HUES64 (cell line): ENCODE measurements around the gene CD244.
"Not testable (repeated sequence)": the region's sequence is repeated elsewhere in the genome, so short reads cannot be mapped to it uniquely, and the experiment has no call there.

Experiments
- H3K27ac ChIP-seq: 2 replicates; pipeline ENCODE4 v1.7.0; 2013; ENCODE audit warnings: low read depth, low read length, inconsistent platforms
- H3K27me3 ChIP-seq: 2 replicates; pipeline ENCODE4 v1.6.1; 2013; ENCODE audit warnings: mild to moderate bottlenecking, low read length; ENCODE audit not compliant: insufficient read depth
- H3K36me3 ChIP-seq: 2 replicates; pipeline ENCODE4 v1.6.1; 2013; ENCODE audit warnings: mild to moderate bottlenecking, low read length; ENCODE audit not compliant: insufficient read depth
- H3K4me1 ChIP-seq: 2 replicates; pipeline ENCODE4 v1.6.1; 2013; ENCODE audit warnings: mild to moderate bottlenecking, low read length, moderate library complexity; ENCODE audit not compliant: insufficient read depth
- H3K4me3 ChIP-seq: 2 replicates; pipeline ENCODE4 v1.5.1; 2013; ENCODE audit warnings: mild to moderate bottlenecking, low read length, moderate library complexity
- H3K9ac ChIP-seq: 2 replicates; pipeline ENCODE4 v1.6.1; 2013; ENCODE audit warnings: mild to moderate bottlenecking, low read depth, low read length
- H3K9me3 ChIP-seq: 2 replicates; pipeline ENCODE4 v1.6.1; 2013; ENCODE audit warnings: low read depth, low read length; ENCODE audit not compliant: insufficient read depth
- WGBS: fragments of 150-250, 120-280 bp; methylation state at CpG from one replicate; pipeline ENCODE4 v1.1.7; 2013; ENCODE audit warnings: missing lambda C conversion rate; 5-methylcytosine and 5-hydroxymethylcytosine counted together

The CD244 gene

DNA sequence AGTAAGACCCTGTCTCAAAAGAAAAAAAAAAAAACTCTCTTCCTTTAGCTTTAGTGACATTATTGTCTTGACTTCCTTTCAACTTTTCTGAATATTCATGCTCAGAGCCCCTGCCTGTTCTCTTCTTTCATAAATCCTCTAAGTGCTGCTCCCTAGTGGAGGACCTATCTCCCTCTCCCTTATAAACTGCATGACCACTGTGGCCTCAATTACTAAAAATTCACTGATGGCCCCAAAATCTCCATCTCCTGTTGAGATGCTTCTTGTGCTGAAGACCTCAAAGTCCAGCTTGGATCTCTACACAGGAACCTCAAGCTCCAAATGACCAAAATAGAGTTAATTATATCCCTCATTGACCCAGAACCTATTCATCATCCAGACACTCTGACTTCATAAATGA is 14.5 kb upstream of the CD244 start:
- Histone ChIP-seq H3K9ac (no peak overlapping the region), H3K4me3 (no peak overlapping the region), H3K27ac (no peak overlapping the region), H3K9me3 (no peaks in the 10 kb centered on the region), H3K27me3 (no peaks in the 10 kb centered on the region), H3K4me1 (no peaks in the 10 kb centered on the region), H3K36me3 (no peaks in the 10 kb centered on the region)

DNA sequence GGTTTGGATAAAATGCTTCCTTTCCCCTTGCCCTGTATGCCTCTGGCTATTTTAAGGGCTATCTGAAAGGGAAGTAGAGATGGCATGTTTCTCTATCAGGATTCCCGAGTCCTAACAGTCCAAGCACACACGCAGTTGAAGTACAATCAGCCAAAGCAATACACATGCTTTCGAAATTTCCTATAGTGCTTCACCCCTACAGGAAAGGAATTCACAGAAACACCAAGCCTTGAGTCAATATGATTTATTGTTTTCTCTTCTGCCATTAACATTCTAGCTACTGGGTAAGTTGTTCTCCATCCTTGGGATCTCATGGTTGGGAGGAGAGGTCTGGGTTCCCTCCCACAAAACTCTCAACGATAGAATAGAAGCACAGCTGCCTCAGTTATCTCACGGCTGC is 13.6 kb upstream of the CD244 start:
- H3K27ac ChIP-seq, result no peak overlapping the region
- no peaks in the 10 kb centered on the region for H3K9me3 ChIP-seq
- 95% methylated on average over 5 of the region's 5 CpGs for WGBS
- no peaks in the 10 kb centered on the region for H3K4me1 ChIP-seq
- no peak overlapping the region for H3K9ac ChIP-seq
- no peak overlapping the region for H3K4me3 ChIP-seq
- no peaks in the 10 kb centered on the region for H3K36me3 ChIP-seq
- no peaks in the 10 kb centered on the region for H3K27me3 ChIP-seq

DNA sequence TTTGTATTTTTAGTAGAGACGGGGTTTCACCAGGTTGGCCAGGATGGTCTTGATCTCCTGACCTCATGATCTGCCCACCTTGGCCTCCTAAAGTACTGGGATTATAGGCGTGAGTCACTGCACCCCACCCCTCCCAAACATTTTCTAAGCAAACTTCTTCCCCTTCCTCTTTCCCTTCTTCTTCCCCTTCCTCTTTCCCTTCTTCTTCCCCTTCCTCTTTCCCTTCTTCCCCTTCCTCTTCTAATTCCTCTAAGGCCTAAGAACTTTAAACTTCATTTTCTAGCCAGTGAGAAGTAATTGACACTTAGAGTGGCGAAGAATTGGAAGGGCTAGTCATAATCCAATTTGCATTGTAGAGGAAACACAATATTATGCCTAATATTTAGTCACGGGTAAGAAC is 12.9 kb upstream of the CD244 start:
- 94% methylated on average over 4 of the region's 4 CpGs for WGBS
- H3K4me3 ChIP-seq, H3K9ac ChIP-seq, H3K36me3 ChIP-seq, H3K27ac ChIP-seq, H3K9me3 ChIP-seq, H3K27me3 ChIP-seq, H3K4me1 ChIP-seq: not testable (repeated sequence)

- no peaks in the 10 kb centered on the region for H3K36me3 ChIP-seq
- H3K9ac ChIP-seq, result no peak overlapping the region
Measured at GRCh38 chr1:160874935-160875334, 12.2 kb upstream of the CD244 start.

DNA sequence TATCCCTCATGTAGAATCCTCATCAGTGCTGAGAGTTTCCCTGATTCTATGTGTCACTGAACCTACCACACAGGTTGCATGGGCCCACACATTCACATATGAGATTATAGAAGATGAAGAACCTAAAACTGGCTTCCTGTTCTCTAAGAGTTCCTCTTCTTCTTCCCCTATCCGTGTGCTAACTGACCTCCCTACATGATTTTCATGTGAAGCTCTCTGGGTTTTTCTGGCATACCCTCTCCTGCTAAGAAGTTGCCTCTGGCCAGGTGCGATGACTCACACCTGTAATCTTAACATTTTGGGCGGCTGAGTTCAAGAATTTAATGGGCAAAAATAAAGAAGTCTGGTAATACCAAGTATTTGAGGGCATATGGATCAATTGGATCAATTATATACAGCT is 5.5 kb upstream of the CD244 start:
- H3K36me3 ChIP-seq, result no peaks in the 10 kb centered on the region
- no peak overlapping the region for H3K9ac ChIP-seq
- no peaks in the 10 kb centered on the region for H3K27me3 ChIP-seq
- H3K4me1 ChIP-seq, result no peaks in the 10 kb centered on the region
- H3K9me3 ChIP-seq, result no peaks in the 10 kb centered on the region
- no peak overlapping the region for H3K27ac ChIP-seq
- H3K4me3 ChIP-seq, result no peak overlapping the region
- WGBS, result 81% methylated on average over 3 of the region's 3 CpGs

More at GRCh38 chr1:160874935-160875334, 12.2 kb upstream of the CD244 start:
- H3K4me1 ChIP-seq, result no peaks in the 10 kb centered on the region
- no peaks in the 10 kb centered on the region for H3K27me3 ChIP-seq
- no peak overlapping the region for H3K4me3 ChIP-seq
- no peak overlapping the region for H3K27ac ChIP-seq
- no peaks in the 10 kb centered on the region for H3K9me3 ChIP-seq
- 88% methylated on average over 2 of the region's 3 CpGs for WGBS

DNA sequence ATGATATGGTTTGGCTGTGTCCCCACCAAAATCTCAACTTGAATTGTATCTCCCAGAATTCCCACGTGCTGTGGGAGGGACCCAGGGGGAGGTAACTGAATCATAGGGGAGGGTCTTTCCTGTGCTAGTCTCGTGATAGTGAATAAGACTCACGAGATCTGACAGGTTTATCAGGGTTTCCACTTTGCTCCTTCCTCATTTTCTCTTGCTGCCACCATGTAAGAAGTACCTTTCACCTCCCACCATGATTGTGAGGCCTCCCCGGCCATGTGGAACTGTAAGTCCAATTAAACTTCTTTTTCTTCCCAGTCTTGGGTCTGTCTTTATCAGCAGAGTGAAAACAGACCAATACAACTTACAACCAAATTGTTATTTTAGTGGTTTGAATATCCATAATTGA is 5.0 kb upstream of the CD244 start:
- not testable (repeated sequence) for H3K27me3 ChIP-seq, H3K36me3 ChIP-seq, H3K27ac ChIP-seq, H3K4me3 ChIP-seq, H3K9ac ChIP-seq, H3K9me3 ChIP-seq, H3K4me1 ChIP-seq
- WGBS, result 87% methylated on average over 4 of the region's 4 CpGs

DNA sequence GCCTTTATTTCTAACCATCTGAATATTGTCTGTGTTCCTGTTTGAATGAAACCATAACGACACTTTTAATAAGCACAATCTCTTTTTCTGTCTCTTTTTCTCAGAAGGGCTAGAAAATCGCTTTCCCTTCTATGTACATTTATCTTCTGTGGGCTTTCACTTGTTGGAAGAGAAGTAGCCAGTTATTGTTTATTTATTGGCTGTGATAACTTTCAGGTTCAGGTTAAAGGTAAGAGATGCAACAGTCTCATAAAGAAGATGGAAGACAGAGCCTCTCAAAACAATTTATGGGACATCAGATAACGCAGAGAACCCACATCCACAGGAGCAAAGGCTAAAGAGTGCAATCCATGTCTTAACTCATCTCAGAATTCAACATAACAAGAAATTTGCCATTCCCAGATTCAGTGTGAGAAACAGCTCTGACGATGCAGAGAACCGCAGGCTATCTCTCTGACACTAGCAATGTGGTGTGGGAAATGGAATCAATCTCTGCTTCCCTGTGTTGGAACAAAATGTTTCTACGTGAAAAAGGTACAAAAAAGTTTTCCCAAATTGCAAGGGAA is 4.1 kb upstream of the CD244 start:
- no peak overlapping the region for H3K4me3 ChIP-seq

GRCh38 chr1:160866001-160866694 is 3.5 kb upstream of the CD244 start:
- no peaks in the 10 kb centered on the region for H3K36me3 ChIP-seq
- no peak overlapping the region for H3K4me3 ChIP-seq
- H3K9ac ChIP-seq, result no peak overlapping the region
- H3K4me1 ChIP-seq, result no peaks in the 10 kb centered on the region
- no peaks in the 10 kb centered on the region for H3K27me3 ChIP-seq
- no peak overlapping the region for H3K27ac ChIP-seq
- no peaks in the 10 kb centered on the region for H3K9me3 ChIP-seq

More for the DNA sequence above, 4.1 kb upstream of the CD244 start:
- no peak overlapping the region for H3K9ac ChIP-seq
- H3K9me3 ChIP-seq, result no peaks in the 10 kb centered on the region
- H3K4me1 ChIP-seq, result no peaks in the 10 kb centered on the region
- no peaks in the 10 kb centered on the region for H3K36me3 ChIP-seq
- no peak overlapping the region for H3K27ac ChIP-seq
- H3K27me3 ChIP-seq, result no peaks in the 10 kb centered on the region
- WGBS, result 98% methylated on average over 5 of the region's 6 CpGs

DNA sequence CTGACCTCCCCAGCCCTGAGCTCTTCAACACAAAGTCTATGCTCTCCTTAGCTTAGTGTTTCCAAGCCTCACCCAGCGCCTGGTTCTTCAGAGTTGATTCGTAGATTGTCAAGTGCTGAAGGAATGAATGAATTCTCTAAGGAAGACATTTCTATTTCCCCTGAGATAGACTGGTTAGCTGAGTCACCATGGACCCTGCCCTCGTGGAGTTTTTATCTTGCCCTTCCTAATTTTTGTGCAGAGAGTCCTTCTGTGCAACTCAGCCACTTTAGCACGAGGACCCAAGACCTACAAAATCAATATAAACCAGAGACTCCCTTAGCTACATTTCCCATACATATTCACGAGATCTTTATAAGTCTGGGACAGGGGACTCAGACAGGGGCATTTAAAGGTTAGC is 2.6 kb upstream of the CD244 start:
- no peak overlapping the region for H3K9ac ChIP-seq
- no peaks in the 10 kb centered on the region for H3K4me1 ChIP-seq
- no peaks in the 10 kb centered on the region for H3K9me3 ChIP-seq
- no peak overlapping the region for H3K4me3 ChIP-seq
- 93% methylated on average over 5 of the region's 5 CpGs for WGBS
- H3K36me3 ChIP-seq, result no peaks in the 10 kb centered on the region
- H3K27me3 ChIP-seq, result no peaks in the 10 kb centered on the region
- no peak overlapping the region for H3K27ac ChIP-seq

DNA sequence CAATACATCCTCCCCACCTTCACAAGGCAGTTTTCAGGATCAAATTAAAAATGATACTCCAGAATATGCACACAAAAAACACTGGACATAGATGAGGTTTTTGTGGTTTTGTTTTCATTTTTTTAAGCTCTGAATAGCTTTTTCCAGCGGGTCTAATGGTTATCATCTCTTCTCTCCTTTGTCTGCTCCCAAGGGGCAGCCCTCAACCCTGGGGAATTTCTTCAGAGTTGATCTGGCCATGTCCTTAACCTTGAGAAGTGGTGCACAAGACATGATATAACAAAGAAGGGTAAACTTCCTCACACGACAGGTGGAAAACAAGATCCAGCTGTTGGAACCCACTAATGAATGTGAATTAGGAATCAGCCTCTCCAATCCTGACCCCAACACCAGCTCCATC is 1.5 kb upstream of the CD244 start:
- H3K4me3 ChIP-seq, result no peak overlapping the region
- no peak overlapping the region for H3K9ac ChIP-seq
- H3K4me1 ChIP-seq, result no peaks in the 10 kb centered on the region
- H3K9me3 ChIP-seq, result no peaks in the 10 kb centered on the region
- H3K27me3 ChIP-seq, result no peaks in the 10 kb centered on the region
- 91% methylated on average over 2 of the region's 2 CpGs for WGBS
- no peak overlapping the region for H3K27ac ChIP-seq
- H3K36me3 ChIP-seq, result no peaks in the 10 kb centered on the region

GRCh38 chr1:160863774-160864131 is 1.1 kb upstream of the CD244 start:
- Histone ChIP-seq H3K4me3 (no peak overlapping the region), H3K27me3 (no peaks in the 10 kb centered on the region), H3K9me3 (no peaks in the 10 kb centered on the region), H3K27ac (no peak overlapping the region), H3K36me3 (no peaks in the 10 kb centered on the region), H3K4me1 (no peaks in the 10 kb centered on the region), H3K9ac (no peak overlapping the region)
- 92% methylated on average over 4 of the region's 4 CpGs for WGBS
